ENCODE results near the gene SLC35F5. TPM values are rescaled to one million over a fixed set of nuclear protein-coding genes. Genes with fewer than 3 reads are reported as not detected.

SLC35F5 gene
- total RNA-seq, 4 donors from 2014 or later: 64.2 to 106 (median 78.8) TPM

DNA sequence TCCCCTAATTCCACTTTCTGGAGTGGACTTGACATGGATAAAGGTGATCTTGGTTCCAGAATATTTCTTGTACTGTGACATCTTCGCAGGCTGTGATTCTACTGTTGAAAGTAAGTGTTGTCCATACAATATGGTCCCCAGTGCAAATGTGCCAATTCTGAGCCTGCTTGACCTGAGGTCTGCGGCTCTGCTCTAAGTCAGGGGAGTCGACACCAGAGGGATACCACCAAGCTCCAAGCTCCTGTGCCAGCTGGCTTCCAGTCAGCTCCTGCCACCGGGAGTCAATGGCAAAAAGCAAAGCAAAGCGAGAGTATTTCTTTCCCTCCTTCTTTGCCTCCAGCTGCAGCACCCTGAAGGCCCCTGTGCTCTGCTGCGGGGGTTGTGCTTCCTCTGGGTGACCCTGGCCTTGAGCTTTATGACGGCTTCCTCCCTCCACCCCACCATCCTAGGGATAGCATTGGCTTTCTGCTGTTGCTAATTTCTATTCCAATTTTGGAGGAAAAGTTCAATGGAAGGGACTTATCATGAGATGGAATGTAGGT, 50.4 kb downstream of the SLC35F5 start:
- TF ChIP-seq, protein P1, sequence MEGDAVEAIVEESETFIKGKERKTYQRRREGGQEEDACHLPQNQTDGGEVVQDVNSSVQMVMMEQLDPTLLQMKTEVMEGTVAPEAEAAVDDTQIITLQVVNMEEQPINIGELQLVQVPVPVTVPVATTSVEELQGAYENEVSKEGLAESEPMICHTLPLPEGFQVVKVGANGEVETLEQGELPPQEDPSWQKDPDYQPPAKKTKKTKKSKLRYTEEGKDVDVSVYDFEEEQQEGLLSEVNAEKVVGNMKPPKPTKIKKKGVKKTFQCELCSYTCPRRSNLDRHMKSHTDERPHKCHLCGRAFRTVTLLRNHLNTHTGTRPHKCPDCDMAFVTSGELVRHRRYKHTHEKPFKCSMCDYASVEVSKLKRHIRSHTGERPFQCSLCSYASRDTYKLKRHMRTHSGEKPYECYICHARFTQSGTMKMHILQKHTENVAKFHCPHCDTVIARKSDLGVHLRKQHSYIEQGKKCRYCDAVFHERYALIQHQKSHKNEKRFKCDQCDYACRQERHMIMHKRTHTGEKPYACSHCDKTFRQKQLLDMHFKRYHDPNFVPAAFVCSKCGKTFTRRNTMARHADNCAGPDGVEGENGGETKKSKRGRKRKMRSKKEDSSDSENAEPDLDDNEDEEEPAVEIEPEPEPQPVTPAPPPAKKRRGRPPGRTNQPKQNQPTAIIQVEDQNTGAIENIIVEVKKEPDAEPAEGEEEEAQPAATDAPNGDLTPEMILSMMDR (IDR thresholded peaks at IDR 0.05; ENCODE audit: low read depth): no peak

DNA sequence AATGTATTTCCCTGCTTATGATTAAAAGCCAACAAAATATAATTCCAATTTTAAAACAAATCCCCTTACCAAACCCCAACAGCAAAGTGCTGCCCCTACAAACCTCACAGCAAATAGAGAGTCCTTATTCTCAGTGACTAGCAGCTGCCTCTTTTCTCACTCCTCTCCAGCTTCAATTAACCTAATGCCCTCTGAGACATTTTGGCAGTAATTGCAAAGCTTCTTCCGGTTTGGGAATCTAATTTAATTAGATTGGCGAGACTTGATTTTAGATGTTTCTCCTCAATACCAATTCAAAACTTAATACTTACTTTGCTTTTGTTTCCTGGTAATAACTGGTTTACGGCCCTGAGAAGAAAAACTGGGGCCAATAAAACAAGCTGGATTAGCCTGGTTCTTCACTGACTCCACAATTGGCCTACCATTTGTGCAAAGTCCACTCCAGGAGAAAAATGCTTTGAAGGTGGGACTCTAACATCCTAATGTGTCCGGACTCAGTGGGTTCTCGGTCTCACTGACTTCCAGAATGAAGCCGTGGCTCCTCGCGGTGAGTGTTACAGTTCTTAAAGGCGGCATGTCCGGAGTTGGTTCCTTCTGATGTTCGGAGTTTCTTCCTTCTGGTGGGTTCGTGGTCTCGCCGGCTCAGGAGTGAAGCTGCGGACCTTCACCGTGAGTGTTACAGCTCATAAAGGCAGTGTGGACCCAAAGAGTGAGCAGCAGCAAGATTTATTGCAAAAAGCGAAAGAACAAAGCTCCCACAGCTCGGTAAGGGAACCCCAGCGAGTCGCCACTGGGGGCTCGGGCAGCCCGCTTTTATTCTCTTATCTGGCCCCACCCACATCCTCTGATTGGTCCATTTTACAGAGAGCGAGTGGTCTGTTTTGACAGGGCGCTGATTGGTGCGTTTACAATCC, 52.8 kb downstream of the SLC35F5 start:
- TF ChIP-seq, protein P1 (IDR thresholded peaks at IDR 0.05; ENCODE audit: low read depth): no peak

DNA sequence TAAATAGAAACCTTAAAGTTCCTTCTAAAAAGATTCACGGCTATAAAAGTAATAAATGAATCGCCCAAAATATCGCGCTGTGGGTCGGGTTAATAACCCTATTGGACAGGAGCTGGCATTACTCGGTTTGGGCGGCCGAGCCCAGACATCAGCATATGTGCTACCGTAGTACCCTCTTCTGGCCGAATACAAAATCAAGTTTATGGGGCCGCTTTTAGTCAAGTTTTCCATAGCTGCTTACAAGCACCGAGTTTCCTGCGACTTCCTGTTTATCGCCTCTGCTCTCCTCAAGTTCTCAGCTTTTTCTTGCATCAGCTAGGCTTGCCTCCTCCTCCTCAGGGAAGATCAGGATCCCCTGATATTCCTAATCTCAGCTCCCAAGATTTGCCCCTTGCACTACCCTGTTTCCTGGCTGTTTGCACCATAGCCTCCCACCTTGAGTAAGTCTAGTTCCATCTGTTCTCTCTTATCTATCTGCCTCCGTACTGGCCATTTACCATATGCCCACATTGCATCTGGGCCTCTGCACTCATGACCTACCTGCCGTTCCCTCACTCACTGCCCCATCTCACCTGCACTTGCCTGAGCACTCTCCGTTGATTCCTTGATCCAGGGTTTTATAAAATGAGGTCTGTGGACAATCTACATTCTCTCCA, 56.1 kb downstream of the SLC35F5 start:
- TF ChIP-seq, protein P1 (IDR thresholded peaks at IDR 0.05; ENCODE audit: low read depth): no peak

DNA sequence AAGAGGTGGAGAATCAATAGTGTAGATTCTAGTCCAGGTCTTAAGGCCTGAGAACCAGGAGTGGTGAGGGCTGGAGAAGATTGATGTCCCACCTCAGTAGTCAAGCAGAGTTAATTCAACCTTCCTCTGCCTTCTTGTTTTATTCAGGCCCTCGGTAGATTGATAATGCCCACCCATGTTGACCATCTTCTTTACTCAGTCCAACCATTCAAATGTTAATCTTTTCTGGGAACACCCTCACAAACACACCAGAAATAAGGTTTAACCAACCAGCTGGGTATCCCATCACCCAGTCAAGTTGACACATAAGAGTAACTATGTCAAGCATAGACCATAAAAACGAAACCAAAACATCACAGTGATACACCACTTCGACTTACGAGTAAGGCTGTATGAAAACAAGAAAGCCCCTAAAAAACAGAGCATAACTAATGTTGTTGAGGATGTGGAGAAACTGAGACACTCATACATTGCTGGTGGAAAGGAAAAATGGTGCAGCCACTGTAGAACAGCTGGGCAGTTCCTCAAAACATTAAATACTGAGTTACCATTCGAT, 57.5 kb downstream of the SLC35F5 start:
- TF ChIP-seq, protein P1 (IDR thresholded peaks at IDR 0.05; ENCODE audit: low read depth): no peak

DNA sequence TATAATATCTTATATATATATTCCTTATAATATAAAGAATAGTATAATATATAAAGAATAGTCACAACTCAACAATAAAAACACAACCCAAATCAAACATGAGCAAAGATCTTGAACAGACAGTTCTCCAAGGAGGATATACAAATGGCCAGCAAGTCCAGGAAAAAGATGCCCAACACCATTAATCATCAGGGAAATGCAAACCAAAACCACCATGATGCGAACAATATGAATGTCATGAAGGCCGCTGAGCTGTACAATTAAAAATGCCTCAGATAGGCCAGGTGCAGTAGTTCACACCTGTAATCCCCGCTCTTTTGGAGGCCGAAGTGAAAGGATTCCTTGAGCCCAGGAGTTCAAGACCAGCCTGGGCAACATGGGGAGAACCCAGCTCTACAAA, 58.9 kb downstream of the SLC35F5 start:
- TF ChIP-seq, protein P1 (IDR thresholded peaks at IDR 0.05; ENCODE audit: low read depth): no peak

DNA sequence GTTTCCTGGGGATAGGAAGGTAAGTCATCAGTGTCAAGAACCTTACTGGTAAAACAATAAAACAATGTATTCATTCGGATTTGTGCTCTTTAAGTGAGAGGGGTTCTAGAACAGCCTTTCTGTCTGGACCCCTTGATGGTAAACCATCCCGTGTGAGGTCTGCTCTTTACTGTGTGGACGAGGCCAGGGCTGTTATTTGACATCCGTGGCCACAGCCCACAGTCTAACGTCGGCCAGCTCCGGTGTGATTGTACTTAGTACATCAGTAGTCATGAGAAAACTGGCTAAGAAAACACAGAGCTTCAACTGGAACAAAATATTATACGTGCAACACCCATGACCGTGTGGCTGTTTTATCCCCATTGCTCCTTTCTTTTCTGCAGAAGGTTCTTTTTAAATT, 62.0 kb downstream of the SLC35F5 start:
- TF ChIP-seq, protein P1 (IDR thresholded peaks at IDR 0.05; ENCODE audit: low read depth): no peak
